ENCODE results near the gene FRAT1.

GRCh38 chr10:97365761-97366351 is 46.8 kb downstream of the FRAT1 start:
- TF ChIP-seq CTCF (IDR thresholded peaks at IDR 0.05; ENCODE audit: low read depth, low read length, poor library complexity, severe bottlenecking), result no peak
- no peak for TF ChIP-seq EZH2phosphoT487 (IDR thresholded peaks at IDR 0.05; ENCODE audit: borderline replicate concordance, low read length)
